ENCODE results near the gene IARS2.
"Not testable (repeated sequence)": the region's sequence is repeated elsewhere in the genome, so short reads cannot be mapped to it uniquely, and the experiment has no call there.

IARS2 gene

DNA sequence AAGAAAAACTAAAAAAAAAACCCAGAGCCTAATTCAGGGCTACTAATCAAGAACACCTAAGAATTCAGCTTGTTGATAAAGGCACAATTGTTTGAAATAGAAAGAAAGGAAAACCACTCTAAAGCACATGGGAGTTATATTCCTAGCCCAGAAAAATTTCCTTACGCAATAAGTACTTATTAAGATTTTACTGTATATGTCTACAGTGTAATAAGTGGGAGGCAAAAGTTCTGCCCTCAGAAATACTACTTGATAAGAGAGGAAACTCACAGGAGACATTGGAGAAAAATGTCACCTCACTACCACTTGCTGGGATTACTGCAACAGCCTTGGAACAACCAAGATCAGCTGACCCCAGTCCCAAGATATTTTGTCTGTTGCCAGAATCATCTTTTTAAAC lies 66.1 kb downstream of the IARS2 start:
- FAIRE-seq (no peak), DNase-seq (ENCODE audit: insufficient read length, low spot score) (no peak)

- DNase-seq (ENCODE audit: insufficient read length, low spot score) = no peak
- no peak for FAIRE-seq
These were observed 70.2 kb downstream of the IARS2 start for GRCh38 chr1:220164116-220164515.

DNA sequence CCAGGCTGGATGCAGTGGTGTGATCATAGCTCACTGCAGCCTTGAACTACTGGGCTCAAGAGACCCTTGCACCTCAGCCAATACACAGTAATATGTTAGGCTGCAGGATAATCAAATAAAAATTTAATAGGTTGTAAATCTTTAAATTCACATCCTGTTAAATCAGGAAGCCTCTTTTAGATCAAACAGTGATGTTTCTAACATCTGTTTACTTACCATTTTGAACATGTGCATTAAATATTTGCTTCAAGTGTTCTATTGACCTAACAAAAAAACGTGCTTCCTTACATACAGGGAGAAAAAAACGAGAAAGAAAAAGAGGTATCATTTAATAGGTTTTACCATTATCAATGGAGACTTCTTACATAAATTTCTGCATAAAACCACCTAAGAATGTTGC lies 70.6 kb downstream of the IARS2 start:
- DNase-seq (ENCODE audit: insufficient read length, low spot score) (no peak), FAIRE-seq (no peak)

DNA sequence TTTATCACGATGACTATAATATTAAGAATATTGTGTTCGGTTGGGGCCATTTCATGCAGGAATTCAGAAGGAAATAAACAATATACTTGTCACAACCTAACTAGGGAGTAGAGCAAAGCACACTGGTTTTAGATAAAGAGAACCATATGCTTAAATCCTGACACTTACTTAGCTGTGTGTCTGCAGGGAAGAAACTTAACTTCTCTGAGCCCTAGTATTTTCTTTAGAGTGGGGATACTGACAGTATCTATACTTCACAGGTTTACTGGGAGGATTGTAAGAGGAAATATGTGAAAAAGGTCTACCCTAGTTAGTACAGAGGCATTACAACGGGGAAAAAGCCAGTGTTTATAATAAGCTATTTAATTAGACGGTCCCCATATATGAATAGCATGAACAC lies 72.9 kb downstream of the IARS2 start:
- FAIRE-seq (no peak), DNase-seq (ENCODE audit: insufficient read length, low spot score) (no peak)

GRCh38 chr1:220169887-220170286 lies 76.0 kb downstream of the IARS2 start:
- not testable (repeated sequence) for DNase-seq (ENCODE audit: insufficient read length, low spot score); FAIRE-seq

DNA sequence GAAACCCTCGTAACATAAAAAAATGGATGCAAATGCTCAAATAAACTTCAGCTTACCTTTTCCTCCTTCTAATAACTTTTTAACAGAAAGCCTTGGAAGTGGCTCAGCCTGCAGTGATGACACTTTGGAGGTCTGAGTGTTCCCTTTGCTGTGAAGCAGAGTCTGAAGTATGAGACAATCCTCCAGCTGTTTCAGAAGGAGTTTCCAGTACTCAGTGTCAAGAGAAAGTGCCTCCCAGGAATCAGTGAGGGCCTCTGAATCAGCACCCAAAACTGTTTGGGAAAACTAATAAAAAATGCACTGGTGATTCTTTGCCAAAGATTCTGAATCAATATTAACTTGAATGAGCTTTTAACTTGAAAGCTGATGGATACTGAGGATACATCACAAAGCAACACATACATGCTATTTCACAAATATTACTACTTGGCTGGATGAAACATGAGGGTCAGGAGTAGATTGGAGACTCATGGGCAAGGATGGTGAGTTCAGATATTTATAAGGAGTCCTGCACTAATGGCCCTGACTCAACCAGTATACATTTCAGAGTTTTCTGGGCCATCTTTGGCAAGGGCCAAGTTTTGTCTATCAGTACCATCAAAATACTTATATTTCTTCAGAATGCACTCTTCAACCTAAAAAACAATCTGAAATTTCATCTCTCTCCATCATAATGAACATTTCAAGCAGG lies 77.0 kb downstream of the IARS2 start:
- DNase-seq (ENCODE audit: insufficient read length, low spot score) (no peak), FAIRE-seq (no peak)

GRCh38 chr1:220176540-220176939 lies 82.6 kb downstream of the IARS2 start:
- no peak for DNase-seq (ENCODE audit: insufficient read length, low spot score)
- no peak for FAIRE-seq

- FAIRE-seq = no peak
- no peak for DNase-seq (ENCODE audit: insufficient read length, low spot score)
These were observed 88.2 kb downstream of the IARS2 start for GRCh38 chr1:220182111-220182510.

- DNase-seq (ENCODE audit: insufficient read length, low spot score) (no peak), FAIRE-seq (no peak)
These were observed 88.7 kb downstream of the IARS2 start for GRCh38 chr1:220182656-220183055.

DNA sequence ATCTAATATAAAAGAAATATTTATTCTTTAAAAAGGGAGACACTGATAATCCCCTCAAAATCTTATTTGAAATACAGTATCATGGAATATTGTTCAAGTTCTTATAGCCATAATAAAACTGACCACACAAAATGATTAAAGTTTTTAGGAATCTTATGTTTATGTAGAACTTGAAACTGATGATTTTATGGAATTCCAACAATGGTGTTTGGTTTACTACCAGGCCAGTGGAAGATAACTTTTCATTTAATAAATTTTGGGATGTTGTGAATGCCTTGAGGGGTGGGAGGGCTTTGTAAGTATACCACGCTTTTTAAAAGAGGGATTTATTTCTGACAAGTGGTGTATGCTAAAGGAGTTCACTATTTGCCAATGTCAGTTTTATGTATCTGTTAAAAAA lies 90.6 kb downstream of the IARS2 start:
- no peak for FAIRE-seq

DNA sequence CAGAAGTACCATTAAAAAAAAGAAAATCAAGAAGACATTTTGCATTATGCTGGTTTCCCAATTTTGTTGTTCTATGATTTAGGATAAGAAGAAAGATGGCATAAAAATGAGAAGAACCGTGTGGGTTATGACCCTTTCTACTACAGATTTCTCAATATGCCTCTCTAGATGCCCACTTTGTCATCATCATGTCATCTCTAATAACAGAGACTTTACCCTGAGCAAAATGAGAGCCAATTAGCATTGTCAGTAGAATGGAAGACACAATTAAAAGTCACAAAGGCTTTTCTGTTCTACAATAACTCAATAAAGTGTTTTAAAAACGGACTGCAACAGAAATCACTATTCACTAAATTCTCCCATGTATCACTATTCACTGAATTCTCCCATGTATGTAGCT lies 92.8 kb downstream of the IARS2 start:
- DNase-seq (ENCODE audit: insufficient read length, low spot score) (no peak), FAIRE-seq (no peak)

More for the DNA sequence above, 90.6 kb downstream of the IARS2 start:
- DNase-seq (ENCODE audit: insufficient read length, low spot score) = no peak

GRCh38 chr1:220188538-220188937 lies 94.6 kb downstream of the IARS2 start:
- no peak for DNase-seq (ENCODE audit: insufficient read length, low spot score)
- FAIRE-seq = no peak

DNA sequence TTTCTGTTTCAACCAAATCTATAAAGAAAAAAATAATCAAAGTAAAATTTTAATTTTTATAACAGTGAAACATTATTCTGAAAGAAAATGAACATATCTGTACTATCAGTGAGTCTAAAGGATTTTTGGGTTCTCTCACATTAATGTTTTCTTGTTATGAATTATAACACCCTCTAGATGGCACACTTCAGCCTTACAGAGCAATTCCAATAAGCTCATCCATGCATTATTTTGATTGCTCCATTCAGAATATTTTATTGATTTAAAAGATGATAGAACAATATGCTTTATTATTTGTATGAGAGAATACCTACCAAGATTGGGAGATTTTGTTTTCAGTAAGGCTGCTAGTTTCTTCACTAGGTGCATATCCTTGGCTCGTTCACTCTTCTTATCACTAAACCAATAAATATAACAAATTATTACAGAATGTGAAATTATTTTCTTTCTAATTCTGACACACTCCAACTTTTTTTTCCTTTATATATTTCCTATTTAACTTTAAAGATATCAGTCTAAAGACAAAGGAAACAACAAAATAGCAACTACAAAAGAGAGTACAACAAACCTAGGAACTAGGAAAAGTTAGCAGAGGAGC lies 95.9 kb downstream of the IARS2 start:
- peak; percentile 53 for FAIRE-seq
- no peak for DNase-seq (ENCODE audit: insufficient read length, low spot score)

DNA sequence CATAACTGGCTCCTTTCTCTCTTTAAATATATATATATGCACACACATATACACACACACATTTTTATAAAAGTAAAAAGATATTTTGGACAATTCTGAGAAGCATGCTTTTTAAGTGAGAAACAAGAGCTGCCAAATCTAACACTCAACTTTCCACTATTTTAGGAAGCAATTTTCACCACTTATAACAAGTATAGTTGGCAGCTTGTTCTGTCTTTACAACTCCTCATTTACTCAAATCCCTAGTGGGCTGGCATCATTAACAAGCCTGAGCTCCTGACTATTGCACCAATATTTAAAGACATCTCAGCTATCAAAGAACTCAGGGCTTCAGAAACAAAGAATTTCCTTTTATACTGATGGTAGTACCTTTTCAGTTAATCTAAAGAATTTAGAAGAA lies 101.8 kb downstream of the IARS2 start:
- FAIRE-seq (no peak), DNase-seq (ENCODE audit: insufficient read length, low spot score) (no peak)

All from GM19239 (cell line).